ENCODE results near the gene NOP53. TPM values are rescaled to one million over a fixed set of nuclear protein-coding genes. Genes with fewer than 3 reads are reported as not detected.

Gene NOP53
- total RNA-seq, 1 experiment from 2014 or later = 289 TPM

DNA sequence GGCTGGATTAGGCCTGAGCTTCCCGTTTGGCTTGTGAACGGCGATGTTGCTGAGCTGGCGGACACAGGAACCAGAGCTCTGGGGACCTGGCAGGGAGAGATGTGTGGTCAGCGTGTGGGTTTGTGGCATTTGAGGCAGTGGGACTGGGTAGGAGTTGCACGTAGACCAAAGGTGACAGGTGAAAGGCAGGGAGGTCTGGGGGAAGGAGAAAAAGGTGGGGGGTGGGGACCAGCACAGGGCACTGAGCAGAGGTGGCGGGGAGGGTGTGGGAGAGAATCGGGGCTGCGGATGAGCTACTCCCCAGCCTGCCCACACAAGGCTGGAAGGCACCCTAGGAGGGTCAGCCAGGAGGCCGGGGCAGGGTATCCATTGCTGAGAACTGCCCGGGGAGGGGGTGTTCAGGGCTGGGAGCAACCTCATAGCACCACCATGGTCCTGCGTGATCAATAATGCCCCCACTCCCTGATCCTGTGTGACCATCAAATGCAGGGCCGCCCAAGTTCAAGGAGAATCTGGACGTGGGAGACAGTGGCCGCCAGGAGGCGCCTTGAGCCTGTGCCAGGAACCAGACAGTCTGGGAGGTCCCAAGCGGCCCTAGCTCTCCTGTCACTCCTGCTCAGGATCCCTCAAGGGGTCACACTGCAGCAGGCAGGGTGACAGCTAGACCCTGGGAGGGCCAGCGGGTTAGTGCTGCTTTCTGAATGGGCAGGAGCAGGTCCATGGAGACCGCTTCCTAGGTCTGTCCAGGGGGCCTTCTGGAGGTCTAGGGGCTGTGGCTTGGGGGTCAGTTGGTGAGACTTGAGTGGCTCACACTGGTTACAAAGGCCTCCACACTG lies 20.4 kb downstream of the NOP53 start (continued):
- 0 out of 2 replicates have a peak, but pooled peaks have one; percentile 9 for TF ChIP-seq ZNF232 (CRISPR knock-in tag; IDR thresholded peaks at IDR 0.05)
- TF ChIP-seq, protein P1, sequence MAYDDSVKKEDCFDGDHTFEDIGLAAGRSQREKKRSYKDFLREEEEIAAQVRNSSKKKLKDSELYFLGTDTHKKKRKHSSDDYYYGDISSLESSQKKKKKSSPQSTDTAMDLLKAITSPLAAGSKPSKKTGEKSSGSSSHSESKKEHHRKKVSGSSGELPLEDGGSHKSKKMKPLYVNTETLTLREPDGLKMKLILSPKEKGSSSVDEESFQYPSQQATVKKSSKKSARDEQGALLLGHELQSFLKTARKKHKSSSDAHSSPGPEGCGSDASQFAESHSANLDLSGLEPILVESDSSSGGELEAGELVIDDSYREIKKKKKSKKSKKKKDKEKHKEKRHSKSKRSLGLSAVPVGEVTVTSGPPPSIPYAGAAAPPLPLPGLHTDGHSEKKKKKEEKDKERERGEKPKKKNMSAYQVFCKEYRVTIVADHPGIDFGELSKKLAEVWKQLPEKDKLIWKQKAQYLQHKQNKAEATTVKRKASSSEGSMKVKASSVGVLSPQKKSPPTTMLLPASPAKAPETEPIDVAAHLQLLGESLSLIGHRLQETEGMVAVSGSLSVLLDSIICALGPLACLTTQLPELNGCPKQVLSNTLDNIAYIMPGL (CRISPR knock-in tag; IDR thresholded peaks at IDR 0.05) = no peak
- no peak for TF ChIP-seq MYBL2 (CRISPR knock-in tag; IDR thresholded peaks at IDR 0.05)
- no peak for TF ChIP-seq FOXK1 (CRISPR knock-in tag; IDR thresholded peaks at IDR 0.05)
- TF ChIP-seq ZNF416 (CRISPR knock-in tag; IDR thresholded peaks at IDR 0.05) = no peak
- TF ChIP-seq GRHL2 (CRISPR knock-in tag; IDR thresholded peaks at IDR 0.05; ENCODE audit: insufficient replicate concordance, severe bottlenecking) = no peak
- TF ChIP-seq ELF4 (CRISPR knock-in tag; IDR thresholded peaks at IDR 0.05; ENCODE audit: low read depth) = no peak

DNA sequence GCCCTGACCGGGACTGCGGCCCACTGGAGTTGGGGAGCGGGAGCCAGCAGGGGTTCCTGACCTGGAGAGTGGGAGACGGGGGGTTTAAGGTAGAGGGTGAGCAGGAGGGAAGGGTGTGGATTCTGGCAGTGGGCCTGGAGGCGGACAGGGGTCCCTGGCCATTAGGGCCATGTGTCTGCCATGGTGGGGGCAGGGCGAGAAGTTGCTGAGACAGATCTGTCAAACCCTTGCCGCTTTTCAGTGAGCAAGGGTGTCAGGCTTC lies 20.9 kb downstream of the NOP53 start:
- no peak for ATAC-seq
- no peak overlapping the region for H3K27ac Mint-ChIP-seq
- no peaks in the 10 kb centered on the region for H3K27me3 Mint-ChIP-seq (ENCODE audit: low read depth)
- peaks cover 3% of the 10 kb centered on the region; the same call in 1 of the 2 replicates for H3K9me3 Mint-ChIP-seq
- DNase-seq (ENCODE audit: low spot score) = no peak
- ChIA-PET POLR2A (interaction anchor here (0.6 to 1.6 kb wide), 4 partner anchors 13 to 24 kb away, joined by 3 to 8 read pairs (median 4); partner anchors contain the start of gene NOP53), CTCF (interaction anchor here (0.6 to 8.5 kb wide), 29 partner anchors 8 to 338 kb away, joined by 3 to 368 read pairs (median 9); partner anchors contain the start of genes EHD2, NOP53 and SELENOW)
- H3K4me1 Mint-ChIP-seq = peaks cover 26% of the 10 kb centered on the region
- H3K36me3 Mint-ChIP-seq = no peaks in the 10 kb centered on the region
- no peak overlapping the region for H3K4me3 Mint-ChIP-seq
- TF ChIP-seq ETV6 (CRISPR knock-in tag; IDR thresholded peaks at IDR 0.05) (no peak), SP1 (CRISPR knock-in tag; conservative IDR thresholded peaks at IDR 0.05) (no peak)

DNA sequence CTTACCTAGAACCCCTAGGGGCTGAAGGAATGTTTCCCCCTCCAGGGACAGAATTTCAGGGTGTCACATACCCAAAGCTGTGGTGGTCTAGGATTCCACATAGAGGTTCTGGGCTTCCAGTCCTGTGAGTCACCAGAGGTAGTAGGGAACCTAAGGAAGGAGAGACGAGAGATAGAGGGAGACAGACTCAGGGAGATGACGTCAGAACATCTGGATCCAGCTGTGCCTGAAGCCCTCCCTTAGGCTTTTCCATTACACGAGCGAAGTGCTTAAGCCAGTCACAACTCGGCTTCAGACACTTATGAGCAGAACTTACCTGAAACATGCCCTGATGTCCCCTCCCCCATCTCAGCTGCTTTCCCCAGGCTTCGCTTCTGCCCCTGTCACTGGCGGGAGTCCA lies 21.3 kb downstream of the NOP53 start:
- H3K9me3 Mint-ChIP-seq = peaks cover 3% of the 10 kb centered on the region; the same call in 1 of the 2 replicates
- ChIA-PET CTCF (interaction anchor here (1.1 to 8.5 kb wide), 5 partner anchors 9 to 337 kb away, joined by 3 to 368 read pairs (median 20); partner anchors contain the start of genes EHD2 and NOP53), POLR2A (interaction anchor here (1.6 kb wide), 1 partner anchor 22 kb away, joined by 3 read pairs; the partner anchor contains the start of gene NOP53)
- no peak for ATAC-seq
- TF ChIP-seq CREM (CRISPR knock-in tag; IDR thresholded peaks at IDR 0.05) (no peak), ETV6 (CRISPR knock-in tag; IDR thresholded peaks at IDR 0.05) (no peak), SMAD4 (CRISPR knock-in tag; IDR thresholded peaks at IDR 0.05) (no peak), CBFB (CRISPR knock-in tag; IDR thresholded peaks at IDR 0.05; ENCODE audit: low read depth) (no peak), ATF1 (CRISPR knock-in tag; IDR thresholded peaks at IDR 0.05) (no peak), TP53 (CRISPR knock-in tag; IDR thresholded peaks at IDR 0.05) (no peak), GABPB1 (CRISPR knock-in tag; IDR thresholded peaks at IDR 0.05) (no peak), TEAD4 (CRISPR knock-in tag; IDR thresholded peaks at IDR 0.05) (no peak)
- TF ChIP-seq, protein P2, sequence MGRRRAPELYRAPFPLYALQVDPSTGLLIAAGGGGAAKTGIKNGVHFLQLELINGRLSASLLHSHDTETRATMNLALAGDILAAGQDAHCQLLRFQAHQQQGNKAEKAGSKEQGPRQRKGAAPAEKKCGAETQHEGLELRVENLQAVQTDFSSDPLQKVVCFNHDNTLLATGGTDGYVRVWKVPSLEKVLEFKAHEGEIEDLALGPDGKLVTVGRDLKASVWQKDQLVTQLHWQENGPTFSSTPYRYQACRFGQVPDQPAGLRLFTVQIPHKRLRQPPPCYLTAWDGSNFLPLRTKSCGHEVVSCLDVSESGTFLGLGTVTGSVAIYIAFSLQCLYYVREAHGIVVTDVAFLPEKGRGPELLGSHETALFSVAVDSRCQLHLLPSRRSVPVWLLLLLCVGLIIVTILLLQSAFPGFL (CRISPR knock-in tag; IDR thresholded peaks at IDR 0.05; ENCODE audit: borderline replicate concordance) = no peak
- TF ChIP-seq, protein P3, sequence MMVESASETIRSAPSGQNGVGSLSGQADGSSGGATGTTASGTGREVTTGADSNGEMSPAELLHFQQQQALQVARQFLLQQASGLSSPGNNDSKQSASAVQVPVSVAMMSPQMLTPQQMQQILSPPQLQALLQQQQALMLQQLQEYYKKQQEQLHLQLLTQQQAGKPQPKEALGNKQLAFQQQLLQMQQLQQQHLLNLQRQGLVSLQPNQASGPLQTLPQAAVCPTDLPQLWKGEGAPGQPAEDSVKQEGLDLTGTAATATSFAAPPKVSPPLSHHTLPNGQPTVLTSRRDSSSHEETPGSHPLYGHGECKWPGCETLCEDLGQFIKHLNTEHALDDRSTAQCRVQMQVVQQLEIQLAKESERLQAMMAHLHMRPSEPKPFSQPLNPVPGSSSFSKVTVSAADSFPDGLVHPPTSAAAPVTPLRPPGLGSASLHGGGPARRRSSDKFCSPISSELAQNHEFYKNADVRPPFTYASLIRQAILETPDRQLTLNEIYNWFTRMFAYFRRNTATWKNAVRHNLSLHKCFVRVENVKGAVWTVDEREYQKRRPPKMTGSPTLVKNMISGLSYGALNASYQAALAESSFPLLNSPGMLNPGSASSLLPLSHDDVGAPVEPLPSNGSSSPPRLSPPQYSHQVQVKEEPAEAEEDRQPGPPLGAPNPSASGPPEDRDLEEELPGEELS (CRISPR knock-in tag; IDR thresholded peaks at IDR 0.05) = no peak
- TF ChIP-seq, protein P4, sequence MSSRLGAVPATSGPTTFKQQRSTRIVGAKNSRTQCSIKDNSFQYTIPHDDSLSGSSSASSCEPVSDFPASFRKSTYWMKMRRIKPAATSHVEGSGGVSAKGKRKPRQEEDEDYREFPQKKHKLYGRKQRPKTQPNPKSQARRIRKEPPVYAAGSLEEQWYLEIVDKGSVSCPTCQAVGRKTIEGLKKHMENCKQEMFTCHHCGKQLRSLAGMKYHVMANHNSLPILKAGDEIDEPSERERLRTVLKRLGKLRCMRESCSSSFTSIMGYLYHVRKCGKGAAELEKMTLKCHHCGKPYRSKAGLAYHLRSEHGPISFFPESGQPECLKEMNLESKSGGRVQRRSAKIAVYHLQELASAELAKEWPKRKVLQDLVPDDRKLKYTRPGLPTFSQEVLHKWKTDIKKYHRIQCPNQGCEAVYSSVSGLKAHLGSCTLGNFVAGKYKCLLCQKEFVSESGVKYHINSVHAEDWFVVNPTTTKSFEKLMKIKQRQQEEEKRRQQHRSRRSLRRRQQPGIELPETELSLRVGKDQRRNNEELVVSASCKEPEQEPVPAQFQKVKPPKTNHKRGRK (CRISPR knock-in tag; IDR thresholded peaks at IDR 0.05; ENCODE audit: borderline replicate concordance) = no peak
- H3K4me1 Mint-ChIP-seq = peaks cover 26% of the 10 kb centered on the region
- no peak for DNase-seq (ENCODE audit: low spot score)
- no peak overlapping the region for H3K27ac Mint-ChIP-seq
- H3K27me3 Mint-ChIP-seq (ENCODE audit: low read depth) = no peaks in the 10 kb centered on the region
- no peak overlapping the region for H3K4me3 Mint-ChIP-seq
- H3K36me3 Mint-ChIP-seq = no peaks in the 10 kb centered on the region

Measured in WTC11 (cell line).